DOHH2 (cell line): ENCODE measurements around the gene DNAH1.

Experiments
- H3F3A ChIP-seq: fragments of 200-600 bp; sonication (generic), shearing (Covaris generic); 2 replicates; pipeline ENCODE4 v1.6.0; 2016; ENCODE audit warnings: antibody characterized with exemption, mild to moderate bottlenecking; ENCODE audit not compliant: control insufficient read depth, insufficient read depth
- H3K27ac ChIP-seq: fragments of 200-600 bp; sonication (generic); 2 replicates; pipeline ENCODE4 v1.5.1; 2014; ENCODE audit warnings: low read depth, mild to moderate bottlenecking, low read length, moderate library complexity
- H3K27me3 ChIP-seq: fragments of 200-600 bp; sonication (generic); 2 replicates; pipeline ENCODE4 v1.6.1; 2014; ENCODE audit warnings: mild to moderate bottlenecking, low read length, mixed read lengths; ENCODE audit not compliant: control insufficient read depth
- H3K36me3 ChIP-seq: fragments of 200-600 bp; sonication (generic); 2 replicates; pipeline ENCODE4 v1.6.1; 2014; ENCODE audit warnings: mild to moderate bottlenecking, low read length, moderate library complexity, mixed read lengths; ENCODE audit not compliant: control insufficient read depth
- H3K4me1 ChIP-seq: fragments of 200-600 bp; sonication (generic); 2 replicates; pipeline ENCODE4 v1.6.1; 2014; ENCODE audit warnings: mild to moderate bottlenecking, low read length, mixed read lengths; ENCODE audit not compliant: control insufficient read depth
- H3K4me2 ChIP-seq: fragments of 200-600 bp; sonication (generic); 2 replicates; pipeline ENCODE4 v1.6.0; 2014; ENCODE audit warnings: mild to moderate bottlenecking, low read length, moderate library complexity
- H3K4me3 ChIP-seq: fragments of 200-600 bp; sonication (generic); 2 replicates; pipeline ENCODE4 v1.5.1; 2014; ENCODE audit warnings: mild to moderate bottlenecking, low read length, mixed read lengths
- H3K79me2 ChIP-seq: fragments of 200-600 bp; sonication (generic); 2 replicates; pipeline ENCODE4 v1.6.1; 2014; ENCODE audit warnings: mild to moderate bottlenecking, low read length, mixed read lengths; ENCODE audit not compliant: control insufficient read depth
- H3K9me2 ChIP-seq: fragments of 200-600 bp; sonication (generic); replicated peaks from 2 replicates; pipeline ENCODE4 v1.6.1; 2014; ENCODE audit warnings: mild to moderate bottlenecking, low read length, mixed read lengths; ENCODE audit not compliant: control insufficient read depth
- H3K9me3 ChIP-seq: fragments of 200-600 bp; sonication (generic); 2 replicates; pipeline ENCODE4 v1.6.1; 2014; ENCODE audit warnings: antibody characterized with exemption, low read length, mixed read lengths; ENCODE audit not compliant: control insufficient read depth, insufficient read depth
- H4K20me1 ChIP-seq: fragments of 200-600 bp; sonication (generic); 2 replicates; pipeline ENCODE4 v1.6.0; 2014; ENCODE audit warnings: low read depth, mild to moderate bottlenecking, antibody characterized with exemption, low read length, moderate library complexity; ENCODE audit not compliant: control insufficient read depth, insufficient read depth
- EZH2phosphoT487 ChIP-seq: fragments of 200-600 bp; sonication (generic); IDR thresholded peaks from 2 replicates; pipeline ENCODE4 v1.6.1; 2017; ENCODE audit warnings: borderline replicate concordance, mild to moderate bottlenecking, antibody characterized with exemption, low read length, moderate library complexity, mixed read lengths
- TF ChIP-seq, protein P1 (sequence below): fragments of 200-600 bp; sonication (generic); IDR thresholded peaks from one replicate; pipeline ENCODE4 v1.5.1; 2014; ENCODE audit warnings: antibody characterized with exemption, mild to moderate bottlenecking, low read depth, low read length; ENCODE audit not compliant: poor library complexity, severe bottlenecking

Gene DNAH1

DNA sequence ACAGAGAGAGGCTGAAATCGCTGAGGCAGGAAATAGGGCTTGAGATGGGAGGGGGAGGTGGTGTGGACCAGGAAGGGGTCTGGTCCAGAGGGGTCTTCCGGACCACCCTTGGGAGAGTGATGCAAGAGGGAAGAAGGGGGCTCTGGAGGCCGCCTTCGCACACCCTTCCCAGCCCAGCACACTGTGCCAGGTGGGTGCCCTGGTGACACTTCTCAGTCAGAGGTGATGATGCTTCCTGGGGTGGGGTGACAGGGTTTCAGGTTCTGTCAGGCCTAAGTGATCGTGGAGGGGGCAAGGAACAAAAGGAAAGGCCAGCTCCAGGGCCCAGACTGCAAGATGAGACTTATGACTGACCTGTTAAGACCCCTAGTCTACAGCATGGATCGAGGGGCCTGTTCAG is 116.1 kb downstream of the DNAH1 start:
- H3K27ac ChIP-seq, result no peak overlapping the region
- no peak overlapping the region for H3K4me3 ChIP-seq
- H3K27me3 ChIP-seq, result peaks cover 20% of the 10 kb centered on the region
- H3K9me2 ChIP-seq, result no peaks in the 10 kb centered on the region
- H3K9me3 ChIP-seq, result no peaks in the 10 kb centered on the region
- H3K79me2 ChIP-seq, result no peaks in the 10 kb centered on the region
- no peaks in the 10 kb centered on the region for H3K4me1 ChIP-seq
- no peaks in the 10 kb centered on the region for H3K36me3 ChIP-seq
- no peaks in the 10 kb centered on the region for H3F3A ChIP-seq
- TF ChIP-seq, protein P1, sequence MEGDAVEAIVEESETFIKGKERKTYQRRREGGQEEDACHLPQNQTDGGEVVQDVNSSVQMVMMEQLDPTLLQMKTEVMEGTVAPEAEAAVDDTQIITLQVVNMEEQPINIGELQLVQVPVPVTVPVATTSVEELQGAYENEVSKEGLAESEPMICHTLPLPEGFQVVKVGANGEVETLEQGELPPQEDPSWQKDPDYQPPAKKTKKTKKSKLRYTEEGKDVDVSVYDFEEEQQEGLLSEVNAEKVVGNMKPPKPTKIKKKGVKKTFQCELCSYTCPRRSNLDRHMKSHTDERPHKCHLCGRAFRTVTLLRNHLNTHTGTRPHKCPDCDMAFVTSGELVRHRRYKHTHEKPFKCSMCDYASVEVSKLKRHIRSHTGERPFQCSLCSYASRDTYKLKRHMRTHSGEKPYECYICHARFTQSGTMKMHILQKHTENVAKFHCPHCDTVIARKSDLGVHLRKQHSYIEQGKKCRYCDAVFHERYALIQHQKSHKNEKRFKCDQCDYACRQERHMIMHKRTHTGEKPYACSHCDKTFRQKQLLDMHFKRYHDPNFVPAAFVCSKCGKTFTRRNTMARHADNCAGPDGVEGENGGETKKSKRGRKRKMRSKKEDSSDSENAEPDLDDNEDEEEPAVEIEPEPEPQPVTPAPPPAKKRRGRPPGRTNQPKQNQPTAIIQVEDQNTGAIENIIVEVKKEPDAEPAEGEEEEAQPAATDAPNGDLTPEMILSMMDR, result no peak
- no peak for TF ChIP-seq EZH2phosphoT487
- no peak overlapping the region for H3K4me2 ChIP-seq
- H4K20me1 ChIP-seq, result no peaks in the 10 kb centered on the region

DNA sequence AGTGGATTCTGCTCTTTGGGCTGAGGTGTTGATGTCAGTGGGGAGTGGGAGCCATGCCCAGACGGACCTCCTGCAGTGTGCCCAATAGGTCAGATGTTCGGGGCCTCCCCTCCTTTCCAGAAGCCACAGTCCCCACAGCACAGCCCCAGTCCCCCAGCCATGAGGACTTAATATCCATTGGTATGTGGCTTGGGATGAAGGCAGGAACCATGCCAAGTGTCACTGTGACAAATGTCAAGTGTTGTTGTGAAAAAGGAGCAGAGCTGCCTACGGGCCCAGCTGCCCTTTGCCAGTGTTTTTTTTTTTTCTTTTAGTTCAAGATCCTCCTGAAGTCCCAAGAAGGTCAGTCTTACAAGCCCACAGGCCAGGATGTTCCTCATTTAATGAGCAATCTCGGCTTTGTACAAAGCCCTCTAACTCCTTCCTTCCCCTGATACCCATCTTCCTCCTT is 116.6 kb downstream of the DNAH1 start:
- H3K36me3 ChIP-seq, result no peaks in the 10 kb centered on the region
- no peaks in the 10 kb centered on the region for H3K9me3 ChIP-seq
- no peaks in the 10 kb centered on the region for H4K20me1 ChIP-seq
- H3K79me2 ChIP-seq, result no peaks in the 10 kb centered on the region
- no peaks in the 10 kb centered on the region for H3K9me2 ChIP-seq
- no peaks in the 10 kb centered on the region for H3K4me1 ChIP-seq
- no peak overlapping the region for H3K27ac ChIP-seq
- no peak overlapping the region for H3K4me3 ChIP-seq
- no peaks in the 10 kb centered on the region for H3F3A ChIP-seq
- TF ChIP-seq, protein P1, result no peak
- no peak for TF ChIP-seq EZH2phosphoT487
- H3K4me2 ChIP-seq, result no peak overlapping the region
- peaks cover 20% of the 10 kb centered on the region for H3K27me3 ChIP-seq

DNA sequence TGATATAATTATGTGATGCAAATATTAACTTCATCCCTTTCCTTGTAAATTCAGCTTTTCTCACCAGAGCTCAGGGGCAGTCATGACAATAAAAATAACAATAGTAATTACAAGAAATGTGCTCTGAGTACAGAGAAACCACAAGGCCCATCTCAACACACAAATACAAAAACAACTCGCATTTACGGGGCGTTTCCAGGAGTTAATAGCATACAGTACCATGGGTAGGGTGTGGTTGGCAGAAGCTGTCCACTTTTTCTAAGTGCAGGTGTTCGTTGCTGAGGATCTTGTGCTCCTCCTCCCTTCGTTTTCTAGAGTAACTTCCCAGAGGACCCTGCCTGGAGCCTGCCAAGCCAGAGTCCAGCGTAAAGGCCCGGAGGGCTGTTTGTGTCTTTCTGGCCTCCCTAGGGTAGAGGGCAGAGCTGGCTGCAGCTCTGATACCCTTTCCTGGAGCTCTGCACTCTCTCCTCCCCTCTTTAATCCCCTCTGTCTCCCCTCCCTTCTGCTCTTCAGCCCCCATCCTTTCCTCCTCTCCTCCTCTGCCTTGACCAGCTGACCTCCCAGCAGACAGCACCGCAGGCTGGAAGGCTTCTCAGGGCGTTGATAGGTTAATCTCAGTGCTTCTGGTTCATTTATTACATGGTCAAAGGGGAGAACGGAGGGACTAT is 117.3 kb downstream of the DNAH1 start:
- Histone ChIP-seq H3K79me2 (no peaks in the 10 kb centered on the region), H3K4me3 (no peak overlapping the region), H3F3A (no peaks in the 10 kb centered on the region), H4K20me1 (no peaks in the 10 kb centered on the region), H3K27me3 (peaks cover 14% of the 10 kb centered on the region; the same call in 1 of the 2 replicates), H3K9me3 (no peaks in the 10 kb centered on the region), H3K9me2 (no peaks in the 10 kb centered on the region), H3K4me2 (no peak overlapping the region), H3K27ac (no peak overlapping the region), H3K36me3 (no peaks in the 10 kb centered on the region), H3K4me1 (no peaks in the 10 kb centered on the region)
- no peak for TF ChIP-seq EZH2phosphoT487
- TF ChIP-seq, protein P1, result no peak
